SKM-1 treated with dmso at 0.1 percent for 144 hours (cell line): ENCODE results near the gene HLA-A.
A peak's percentile ranks its signal among the peaks of the same experiment; 100 is the strongest.
"Not testable (repeated sequence)": the region's sequence is repeated elsewhere in the genome, so short reads cannot be mapped to it uniquely, and the experiment has no call there.

Experiments used
- DNase-seq: peaks from one replicate; lab custom pipeline; 2025; ENCODE audit not compliant: unreplicated experiment; lab: John Stamatoyannopoulos, UW

The HLA-A gene

GRCh38 chr6:29942275-29943052 is at the start of gene HLA-A:
Gene HLA-A, plus strand, starts transcription at chr6:29942532. Its CDS starts 22 bp downstream, at chr6:29942554.
- peak; percentile 96 for DNase-seq

- DNase-seq: no peak
Measured at GRCh38 chr6:29892696-29893095, 49.6 kb upstream of the HLA-A start.

- no peak for DNase-seq
Measured at GRCh38 chr6:29899281-29899680, 43.1 kb upstream of the HLA-A start.

GRCh38 chr6:29905286-29905685 is 37.0 kb upstream of the HLA-A start:
- no peak for DNase-seq

GRCh38 chr6:29907637-29908340 is 34.5 kb upstream of the HLA-A start:
- no peak for DNase-seq

- DNase-seq: no peak
Measured at GRCh38 chr6:29908341-29908662, 34.0 kb upstream of the HLA-A start.

- DNase-seq: no peak
Measured at GRCh38 chr6:29908710-29909109, 33.6 kb upstream of the HLA-A start.

- DNase-seq: no peak
Measured at GRCh38 chr6:29909985-29910384, 32.3 kb upstream of the HLA-A start.

GRCh38 chr6:29912840-29913239 is 29.5 kb upstream of the HLA-A start:
- DNase-seq: no peak

- DNase-seq: no peak
Measured at GRCh38 chr6:29916741-29917140, 25.6 kb upstream of the HLA-A start.

GRCh38 chr6:29917857-29918256 is 24.5 kb upstream of the HLA-A start:
- peak; percentile 74 for DNase-seq

- DNase-seq: no peak
Measured at GRCh38 chr6:29919506-29920445, 22.6 kb upstream of the HLA-A start.

- no peak for DNase-seq
Measured at GRCh38 chr6:29924287-29924686, 18.0 kb upstream of the HLA-A start.

GRCh38 chr6:29924731-29925130 is 17.6 kb upstream of the HLA-A start:
- DNase-seq: no peak

- no peak for DNase-seq
Measured at GRCh38 chr6:29925321-29925720, 17.0 kb upstream of the HLA-A start.

GRCh38 chr6:29925727-29926412 is 16.5 kb upstream of the HLA-A start:
- no peak for DNase-seq

GRCh38 chr6:29926413-29927274 is 15.7 kb upstream of the HLA-A start:
- DNase-seq: peak; percentile 61

- DNase-seq: no peak
Measured at GRCh38 chr6:29927275-29927569, 15.1 kb upstream of the HLA-A start.

GRCh38 chr6:29927841-29928388 is 14.4 kb upstream of the HLA-A start:
- DNase-seq: no peak

- DNase-seq: not testable (repeated sequence)
Measured at GRCh38 chr6:29930047-29930446, 12.3 kb upstream of the HLA-A start.
